NB4 (cell line): ENCODE results near the gene SEC61B.
"Not testable (repeated sequence)": the region's sequence is repeated elsewhere in the genome, so short reads cannot be mapped to it uniquely, and the experiment has no call there.

Experiments used
- DNase-seq: peaks from one replicate; pipeline ENCODE4 v3.0.0; 2010; ENCODE audit warnings: low read depth
- H3K4me3 ChIP-seq: one replicate; pipeline ENCODE4 v1.5.1; 2011; ENCODE audit warnings: mild to moderate bottlenecking, low read depth, low read length, moderate library complexity
- CTCF ChIP-seq: IDR thresholded peaks from one replicate; pipeline ENCODE4 v1.5.1; 2012; ENCODE audit warnings: low read depth, low read length
- MYC ChIP-seq: IDR thresholded peaks from 2 replicates; pipeline ENCODE4 v1.6.1; 2011; ENCODE audit warnings: low read depth, low read length
- POLR2A ChIP-seq: IDR thresholded peaks from 2 replicates; pipeline ENCODE4 v1.6.1; 2011; ENCODE audit warnings: mild to moderate bottlenecking; ENCODE audit not compliant: insufficient read length; ENCODE audit errors: extremely low read depth
- TF ChIP-seq, protein P1 (sequence below): IDR thresholded peaks from 2 replicates; pipeline ENCODE4 v1.6.1; 2011; ENCODE audit warnings: low read depth, low read length

SEC61B gene

GRCh38 chr9:99189186-99189585, 32.9 kb upstream of the SEC61B start:
- no peak for DNase-seq
- TF ChIP-seq, protein P1, sequence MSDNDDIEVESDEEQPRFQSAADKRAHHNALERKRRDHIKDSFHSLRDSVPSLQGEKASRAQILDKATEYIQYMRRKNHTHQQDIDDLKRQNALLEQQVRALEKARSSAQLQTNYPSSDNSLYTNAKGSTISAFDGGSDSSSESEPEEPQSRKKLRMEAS, result no peak
- TF ChIP-seq CTCF, result no peak
- TF ChIP-seq MYC, result no peak
- TF ChIP-seq POLR2A, result no peak
- no peak overlapping the region for H3K4me3 ChIP-seq

DNA sequence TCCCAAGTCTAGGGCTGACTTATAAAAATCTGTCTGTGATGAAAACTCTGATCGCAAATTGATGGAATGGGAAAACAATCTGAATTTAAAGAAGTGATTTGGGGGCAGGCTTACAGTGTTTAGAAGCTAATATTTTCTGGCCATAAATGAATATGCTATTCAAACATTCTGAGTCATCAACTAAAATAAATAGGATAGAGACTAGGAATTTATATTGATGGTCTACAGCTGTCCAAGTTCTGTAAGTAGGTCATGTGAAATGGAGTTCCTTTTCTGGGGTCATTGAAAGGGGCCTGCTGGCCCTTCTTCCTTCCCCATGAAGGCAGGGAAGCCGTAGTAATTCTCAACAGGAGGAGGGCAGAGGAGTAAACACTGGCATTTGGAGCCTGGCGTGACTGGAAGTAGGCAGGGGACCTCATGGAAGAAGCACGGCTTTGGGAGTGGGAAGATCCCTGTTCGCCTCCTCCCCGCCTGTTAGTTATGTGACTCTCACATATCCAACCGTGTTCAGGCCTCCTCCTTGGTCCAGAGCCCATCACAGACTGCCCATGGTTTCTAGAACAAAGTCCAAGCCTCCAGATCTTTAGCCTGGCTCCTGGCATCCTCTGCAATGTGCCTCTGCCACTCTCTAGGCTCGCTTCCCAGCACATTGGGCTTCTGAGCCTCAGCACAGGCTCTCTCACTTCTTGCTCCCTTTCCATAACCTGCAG, 32.0 kb upstream of the SEC61B start:
- no peak for DNase-seq

DNA sequence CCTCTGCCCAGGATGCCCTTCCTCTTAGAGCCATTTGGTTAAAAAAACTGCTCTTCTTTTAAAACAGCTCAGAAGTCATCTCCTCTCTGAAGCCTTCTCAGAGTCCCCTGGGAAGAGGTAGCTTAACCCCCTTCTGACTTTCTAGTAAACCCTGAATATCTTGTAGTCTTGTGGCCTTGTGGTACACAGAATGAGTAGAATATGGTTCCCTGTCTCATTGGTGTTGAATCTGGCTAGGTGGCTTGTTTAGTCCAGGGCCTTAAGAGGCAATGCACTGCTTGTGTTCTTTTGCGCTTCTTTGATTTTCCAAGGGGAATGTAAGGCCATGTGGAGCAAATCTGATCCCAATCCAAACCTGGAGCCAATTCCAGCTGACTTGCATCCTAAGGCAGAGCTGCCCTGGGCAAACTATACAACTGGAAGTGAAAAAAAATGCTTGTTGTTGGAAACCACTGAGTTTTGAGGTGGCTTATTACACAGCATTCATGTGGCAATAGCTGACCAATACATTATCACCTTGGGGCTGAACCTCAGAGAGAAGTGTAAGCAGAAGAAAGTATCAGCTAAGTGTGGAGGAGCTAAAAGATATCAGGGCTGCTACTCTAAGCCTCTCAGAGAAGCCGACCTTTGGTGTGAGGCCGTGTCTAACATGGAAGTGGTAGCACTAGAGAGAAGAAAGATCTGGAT, 31.3 kb upstream of the SEC61B start:
- no peak overlapping the region for H3K4me3 ChIP-seq
- no peak for TF ChIP-seq POLR2A
- TF ChIP-seq MYC, result no peak
- TF ChIP-seq, protein P1, result no peak
- DNase-seq, result no peak

More for the DNA sequence above, 32.0 kb upstream of the SEC61B start:
- TF ChIP-seq MYC (no peak), CTCF (no peak), POLR2A (no peak)
- TF ChIP-seq, protein P1, result no peak
- H3K4me3 ChIP-seq, result no peak overlapping the region

DNA sequence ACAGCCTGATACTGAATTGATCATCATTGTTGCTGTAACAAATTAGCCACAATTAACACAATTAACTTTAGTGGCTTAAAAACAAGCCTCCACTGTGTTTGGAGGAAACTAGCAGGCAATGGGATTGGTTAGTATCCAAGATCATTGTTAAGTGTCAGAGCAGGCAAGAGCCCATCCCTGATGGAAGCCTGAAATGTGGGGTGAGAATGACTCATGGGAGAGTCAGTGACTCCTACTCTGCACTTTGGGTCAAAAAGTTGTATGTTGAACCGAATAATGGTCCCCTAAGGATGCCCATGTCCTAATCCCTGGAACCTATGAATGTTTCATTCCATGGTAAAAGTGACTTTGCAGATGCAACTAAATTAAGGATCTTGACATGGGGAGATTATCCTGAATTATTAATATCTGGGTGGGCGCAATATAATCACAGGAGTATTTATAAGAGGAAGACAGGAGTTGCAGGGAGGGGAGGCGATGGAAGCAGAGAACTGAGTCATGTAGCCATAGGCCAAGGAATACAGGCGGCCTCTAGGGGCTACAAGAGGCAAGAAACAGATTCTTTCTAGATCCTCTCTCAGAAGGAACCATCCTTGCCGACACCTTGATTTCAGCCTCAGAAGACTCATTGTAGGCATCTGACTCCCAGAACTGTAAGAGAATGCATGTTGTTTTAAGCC, 29.2 kb upstream of the SEC61B start:
- peak; percentile 28 for DNase-seq
- TF ChIP-seq, protein P1, result no peak
- TF ChIP-seq POLR2A (no peak), CTCF (peak; percentile 30)

DNA sequence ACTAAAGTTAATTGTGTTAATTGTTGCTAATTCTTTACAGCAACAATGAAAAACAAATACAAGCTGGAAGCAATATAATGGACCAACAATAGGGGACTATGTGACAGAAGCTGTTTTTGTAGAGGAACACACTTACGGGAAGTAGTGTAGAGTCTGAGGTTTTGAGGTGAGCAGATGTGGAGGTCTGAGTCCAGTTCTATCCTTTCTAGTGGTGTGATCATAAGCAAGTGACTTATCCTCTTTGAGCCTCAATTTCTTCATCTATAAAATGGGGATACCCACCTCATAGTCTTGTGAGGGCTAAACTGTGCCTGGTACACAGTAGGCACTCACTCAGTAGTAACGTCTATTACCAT, 28.6 kb upstream of the SEC61B start:
- H3K4me3 ChIP-seq, result no peak overlapping the region
- DNase-seq, result no peak
- TF ChIP-seq CTCF, result no peak
- TF ChIP-seq MYC, result no peak
- TF ChIP-seq, protein P1, result no peak
- no peak for TF ChIP-seq POLR2A

More for the DNA sequence above, 29.2 kb upstream of the SEC61B start:
- H3K4me3 ChIP-seq, result no peak overlapping the region

GRCh38 chr9:99196484-99196883, 25.6 kb upstream of the SEC61B start:
- not testable (repeated sequence) for DNase-seq, H3K4me3 ChIP-seq
